ENCODE data around the gene IGF2BP3.

DNA sequence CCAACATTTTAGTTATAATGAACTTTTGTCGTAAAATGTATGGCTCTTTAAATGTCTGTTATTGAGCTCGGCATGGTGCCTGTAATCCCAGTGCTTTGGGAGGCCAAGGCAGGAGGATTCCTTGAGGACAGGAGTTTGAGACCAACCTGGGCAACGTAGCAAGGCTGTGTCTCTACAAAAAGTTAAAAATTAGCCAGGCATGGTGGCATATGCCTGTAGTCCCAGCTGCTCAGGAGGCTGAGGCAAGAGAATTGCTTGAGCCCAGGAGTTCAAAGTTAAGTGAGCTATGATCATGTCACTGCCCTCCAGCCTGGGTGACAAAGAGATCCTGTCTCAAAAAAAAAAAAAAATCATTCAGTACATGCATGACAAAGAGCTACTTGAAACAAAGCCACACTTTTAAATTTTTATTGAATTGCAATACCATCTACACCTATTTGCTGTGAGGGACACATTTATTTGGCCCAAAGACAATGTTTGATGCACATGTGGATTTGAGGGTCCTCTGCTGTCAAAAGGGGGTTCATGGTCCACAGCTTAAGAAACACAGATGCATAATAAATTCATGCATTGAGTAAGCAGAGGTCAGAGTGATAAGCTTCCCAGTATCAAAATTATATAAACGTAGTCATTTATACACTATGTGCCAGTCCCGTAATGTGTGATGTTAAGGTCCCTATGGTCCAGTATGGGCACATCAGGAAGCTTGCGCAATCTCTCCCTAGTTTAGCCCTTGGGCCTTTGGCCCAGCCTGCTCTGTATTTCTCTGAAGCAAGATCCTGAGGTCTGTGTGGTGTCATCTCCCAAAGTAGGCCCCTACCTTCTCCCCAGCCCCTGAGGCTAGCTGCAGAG is 175.5 kb downstream of the IGF2BP3 start:
- TF ChIP-seq, protein P1, sequence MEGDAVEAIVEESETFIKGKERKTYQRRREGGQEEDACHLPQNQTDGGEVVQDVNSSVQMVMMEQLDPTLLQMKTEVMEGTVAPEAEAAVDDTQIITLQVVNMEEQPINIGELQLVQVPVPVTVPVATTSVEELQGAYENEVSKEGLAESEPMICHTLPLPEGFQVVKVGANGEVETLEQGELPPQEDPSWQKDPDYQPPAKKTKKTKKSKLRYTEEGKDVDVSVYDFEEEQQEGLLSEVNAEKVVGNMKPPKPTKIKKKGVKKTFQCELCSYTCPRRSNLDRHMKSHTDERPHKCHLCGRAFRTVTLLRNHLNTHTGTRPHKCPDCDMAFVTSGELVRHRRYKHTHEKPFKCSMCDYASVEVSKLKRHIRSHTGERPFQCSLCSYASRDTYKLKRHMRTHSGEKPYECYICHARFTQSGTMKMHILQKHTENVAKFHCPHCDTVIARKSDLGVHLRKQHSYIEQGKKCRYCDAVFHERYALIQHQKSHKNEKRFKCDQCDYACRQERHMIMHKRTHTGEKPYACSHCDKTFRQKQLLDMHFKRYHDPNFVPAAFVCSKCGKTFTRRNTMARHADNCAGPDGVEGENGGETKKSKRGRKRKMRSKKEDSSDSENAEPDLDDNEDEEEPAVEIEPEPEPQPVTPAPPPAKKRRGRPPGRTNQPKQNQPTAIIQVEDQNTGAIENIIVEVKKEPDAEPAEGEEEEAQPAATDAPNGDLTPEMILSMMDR (IDR thresholded peaks at IDR 0.05) = no peak
- no peak for TF ChIP-seq EZH2 (IDR thresholded peaks at IDR 0.05)

Measured in neural progenitor cell (in vitro differentiated cells).